Vagina (tissue), 2 donors: ENCODE results near the gene MASTL. TPM values are rescaled to one million over a fixed set of nuclear protein-coding genes. Genes with fewer than 3 reads are reported as not detected.

Experiments
- DNase-seq, 2 donors: peaks; one replicate each; pipeline ENCODE4 v3.0.0-alpha.2; 2017; ENCODE audit errors: extremely low spot score in 2 of 2
- H3K27ac ChIP-seq: fragments of 200-600 bp; sonication (generic); one replicate; pipeline ENCODE4 v1.5.1; 2019
- H3K27me3 ChIP-seq: fragments of 200-600 bp; sonication (generic); one replicate; pipeline ENCODE4 v1.5.1; 2019
- H3K36me3 ChIP-seq, 2 donors: fragments of 200-600 bp; sonication (generic); one replicate each; pipeline ENCODE4 v1.5.1; 2017 to 2019
- H3K4me1 ChIP-seq: fragments of 200-600 bp; sonication (generic); one replicate; pipeline ENCODE4 v1.5.1; 2019
- H3K4me3 ChIP-seq, 2 donors: fragments of 200-600 bp; sonication (generic); 1 replicate in 1 of 2; 2 replicates in 1 of 2; pipeline ENCODE4 v1.5.1; 2016 to 2019
- H3K9me3 ChIP-seq: fragments of 200-600 bp; sonication (generic); one replicate; pipeline ENCODE4 v1.5.1; 2019
- CTCF ChIP-seq, 3 experiments: fragments of 450-650 bp in 2 of 3; fragments of 200-600 bp in 1 of 3; sonication (generic) in 1 of 3; IDR thresholded peaks; one replicate each; pipeline ENCODE4 v1.5.1; 2017 to 2019; ENCODE audit warnings: antibody characterized with exemption in 3 of 3, mild to moderate bottlenecking in 2 of 3, moderate library complexity in 2 of 3
- POLR2A ChIP-seq, 2 donors: fragments of 450-650 bp; IDR thresholded peaks; one replicate each; pipeline ENCODE4 v1.6.1; 2017; ENCODE audit warnings: antibody characterized with exemption in 2 of 2, mild to moderate bottlenecking in 2 of 2, moderate library complexity in 2 of 2
- POLR2AphosphoS5 ChIP-seq, 2 donors: sonication (generic); formaldehyde crosslinking; IDR thresholded peaks; one replicate each; pipeline ENCODE4 v1.9.0; 2017; ENCODE audit warnings: antibody characterized with exemption in 2 of 2, mild to moderate bottlenecking in 2 of 2, low read depth in 1 of 2; ENCODE audit not compliant: insufficient read depth in 1 of 2
- intact Hi-C: fragments of 100-400 bp; cut with DNase I; formaldehyde crosslinking; loops from one replicate; pipeline ENCODE4 v1.15.1; 2023
- total RNA-seq: library from RNA; depleted of rRNA; stranded (reverse); fragments of >200 nt; gene quantifications from one replicate; pipeline ENCODE4 v1.2.3, GENCODE V29; 2016

MASTL gene
- total RNA-seq, 1 donor from 2014 or later = 8.3 TPM

GRCh38 chr10:27188259-27188658 is 33.1 kb downstream of the MASTL start:
- intact Hi-C loops = no loop called here
- no peak overlapping the region for H3K27ac ChIP-seq
- DNase-seq = no peak
- H3K4me3 ChIP-seq = no peak overlapping the region
- H3K9me3 ChIP-seq = no peaks in the 10 kb centered on the region
- peaks cover 0 to 13% of the 10 kb centered on the region in 2 donors for H3K36me3 ChIP-seq
- H3K27me3 ChIP-seq = no peaks in the 10 kb centered on the region
- no peaks in the 10 kb centered on the region for H3K4me1 ChIP-seq
- TF ChIP-seq POLR2A (IDR thresholded peaks at IDR 0.05) (no peak), CTCF (IDR thresholded peaks at IDR 0.05) (no peak), POLR2AphosphoS5 (IDR thresholded peaks at IDR 0.05; ENCODE audit: insufficient read depth in 1 of 2, low read depth in 1 of 2) (no peak)

- H3K9me3 ChIP-seq = no peaks in the 10 kb centered on the region
- DNase-seq = no peak
- no peak overlapping the region for H3K4me3 ChIP-seq
- H3K27ac ChIP-seq = no peak overlapping the region
- TF ChIP-seq CTCF (IDR thresholded peaks at IDR 0.05) (no peak), POLR2AphosphoS5 (IDR thresholded peaks at IDR 0.05; ENCODE audit: insufficient read depth in 1 of 2, low read depth in 1 of 2) (no peak), POLR2A (IDR thresholded peaks at IDR 0.05) (no peak)
- H3K4me1 ChIP-seq = no peaks in the 10 kb centered on the region
- H3K27me3 ChIP-seq = no peaks in the 10 kb centered on the region
- intact Hi-C loops = no loop called here
- H3K36me3 ChIP-seq = peaks cover 0 to 13% of the 10 kb centered on the region in 2 donors
Measured at GRCh38 chr10:27188897-27189296, 33.7 kb downstream of the MASTL start.

GRCh38 chr10:27190508-27190907 is 35.4 kb downstream of the MASTL start:
- DNase-seq = no peak
- intact Hi-C loops = no loop called here
- H3K9me3 ChIP-seq = no peaks in the 10 kb centered on the region

GRCh38 chr10:27192284-27192683 is 37.1 kb downstream of the MASTL start:
- no peaks in the 10 kb centered on the region for H3K27me3 ChIP-seq
- TF ChIP-seq POLR2AphosphoS5 (IDR thresholded peaks at IDR 0.05; ENCODE audit: insufficient read depth in 1 of 2, low read depth in 1 of 2) (no peak), CTCF (IDR thresholded peaks at IDR 0.05) (no peak), POLR2A (IDR thresholded peaks at IDR 0.05) (no peak)
- intact Hi-C loops = no loop called here
- H3K9me3 ChIP-seq = no peaks in the 10 kb centered on the region
- H3K4me3 ChIP-seq = no peak overlapping the region
- no peak overlapping the region for H3K27ac ChIP-seq
- no peak for DNase-seq
- peaks cover 0 to 8% of the 10 kb centered on the region in 2 donors for H3K36me3 ChIP-seq
- no peaks in the 10 kb centered on the region for H3K4me1 ChIP-seq

More at GRCh38 chr10:27190508-27190907, 35.4 kb downstream of the MASTL start:
- Histone ChIP-seq H3K4me1 (no peaks in the 10 kb centered on the region), H3K4me3 (no peak overlapping the region), H3K36me3 (peaks cover 0 to 13% of the 10 kb centered on the region in 2 donors), H3K27me3 (no peaks in the 10 kb centered on the region), H3K27ac (no peak overlapping the region)
- TF ChIP-seq POLR2AphosphoS5 (IDR thresholded peaks at IDR 0.05; ENCODE audit: insufficient read depth in 1 of 2, low read depth in 1 of 2) = no peak
- TF ChIP-seq POLR2A (IDR thresholded peaks at IDR 0.05) = no peak
- no peak for TF ChIP-seq CTCF (IDR thresholded peaks at IDR 0.05)

- peaks cover 0 to 27% of the 10 kb centered on the region in 2 donors for H3K36me3 ChIP-seq
- DNase-seq = no peak
Measured at GRCh38 chr10:27197980-27198620, 42.9 kb downstream of the MASTL start.

More at GRCh38 chr10:27197980-27198620, 42.9 kb downstream of the MASTL start:
- no peaks in the 10 kb centered on the region for H3K4me1 ChIP-seq
- H3K27me3 ChIP-seq = no peaks in the 10 kb centered on the region
- no peak overlapping the region for H3K27ac ChIP-seq
- intact Hi-C loops = no loop called here
- no peak overlapping the region for H3K4me3 ChIP-seq
- H3K9me3 ChIP-seq = no peaks in the 10 kb centered on the region
- TF ChIP-seq POLR2A (IDR thresholded peaks at IDR 0.05) (no peak), POLR2AphosphoS5 (IDR thresholded peaks at IDR 0.05; ENCODE audit: insufficient read depth in 1 of 2, low read depth in 1 of 2) (no peak), CTCF (IDR thresholded peaks at IDR 0.05) (no peak)
